ENCODE data around the gene OTUD5. TPM values are rescaled to one million over a fixed set of nuclear protein-coding genes. Genes with fewer than 3 reads are reported as not detected.

OTUD5 gene
- total RNA-seq, 1 experiment from 2014 or later: 37.1 TPM

- H3K27ac ChIP-seq: no peak overlapping the region
- ChIA-PET POLR2A (ENCODE audit: unreplicated experiment) (no interaction called here), CTCF (no interaction called here)
- peaks cover 13% of the 10 kb centered on the region for H3K79me2 ChIP-seq (ENCODE audit: low read depth)
- intact Hi-C loops (cut with micrococcal nuclease; ENCODE audit: unreplicated experiment): no loop called here
- H3K4me3 ChIP-seq: no peak overlapping the region; the same call in 1 of the 2 replicates
- H4K20me1 ChIP-seq (ENCODE audit: insufficient read depth): no peaks in the 10 kb centered on the region
- no peaks in the 10 kb centered on the region for H3K4me1 ChIP-seq (replicated peaks; ENCODE audit: insufficient read depth)
- H3K4me2 ChIP-seq: peak overlapping the region; percentile 72
- no TSS peak for BruUV-seq (replicated peaks)
- TF ChIP-seq CTCF (conservative IDR thresholded peaks at IDR 0.05) (no peak), EZH2 (IDR thresholded peaks at IDR 0.05; ENCODE audit: low read depth) (no peak)
- DNase-seq: no peak
- H3K9me3 ChIP-seq (ENCODE audit: insufficient read depth, low read depth): no peaks in the 10 kb centered on the region
- H3F3A ChIP-seq (ENCODE audit: insufficient read depth, low read depth): no peaks in the 10 kb centered on the region
- no peaks in the 10 kb centered on the region for H3K36me3 ChIP-seq (ENCODE audit: low read depth)
- H2AFZ ChIP-seq: no peak overlapping the region
- no peaks in the 10 kb centered on the region for H3K27me3 ChIP-seq (ENCODE audit: insufficient read depth, low read depth)
- no peaks in the 10 kb centered on the region for H3K9me2 ChIP-seq (ENCODE audit: insufficient read depth)
Measured at GRCh38 chrX:48909703-48910294, 47.6 kb downstream of the OTUD5 start.

- no peaks in the 10 kb centered on the region for H3K9me2 ChIP-seq (ENCODE audit: insufficient read depth)
- no peak overlapping the region for H3K4me2 ChIP-seq
- CTCF ChIA-PET: no interaction called here
- TF ChIP-seq EZH2 (IDR thresholded peaks at IDR 0.05; ENCODE audit: low read depth): no peak
- H4K20me1 ChIP-seq (ENCODE audit: insufficient read depth): no peaks in the 10 kb centered on the region
- no peaks in the 10 kb centered on the region for H3K4me1 ChIP-seq (replicated peaks; ENCODE audit: insufficient read depth)
- peak in 1 of 2 experiments; percentile 59 for DNase-seq
- H3K4me3 ChIP-seq: no peak overlapping the region
- no peak overlapping the region for H2AFZ ChIP-seq
- H3K27ac ChIP-seq: no peak overlapping the region
- H3K36me3 ChIP-seq (ENCODE audit: low read depth): no peaks in the 10 kb centered on the region
- peaks cover 13% of the 10 kb centered on the region for H3K79me2 ChIP-seq (ENCODE audit: low read depth)
- no peaks in the 10 kb centered on the region for H3K9me3 ChIP-seq (ENCODE audit: insufficient read depth, low read depth)
- H3K27me3 ChIP-seq (ENCODE audit: insufficient read depth, low read depth): no peaks in the 10 kb centered on the region
- H3F3A ChIP-seq (ENCODE audit: insufficient read depth, low read depth): no peaks in the 10 kb centered on the region
- BruUV-seq (replicated peaks): no TSS peak
- POLR2A ChIA-PET (ENCODE audit: unreplicated experiment): no interaction called here
- intact Hi-C loops (cut with micrococcal nuclease; ENCODE audit: unreplicated experiment): no loop called here
Measured at GRCh38 chrX:48908600-48908999, 48.8 kb downstream of the OTUD5 start.

- Histone ChIP-seq H3K9me2 (ENCODE audit: insufficient read depth) (no peaks in the 10 kb centered on the region), H3K36me3 (ENCODE audit: low read depth) (no peaks in the 10 kb centered on the region), H3K79me2 (ENCODE audit: low read depth) (peaks cover 3% of the 10 kb centered on the region), H3K4me1 (replicated peaks; ENCODE audit: insufficient read depth) (no peaks in the 10 kb centered on the region), H3K4me2 (no peak overlapping the region), H3K4me3 (no peak overlapping the region), H2AFZ (no peak overlapping the region), H3K27ac (no peak overlapping the region), H3K27me3 (ENCODE audit: insufficient read depth, low read depth) (no peaks in the 10 kb centered on the region), H4K20me1 (ENCODE audit: insufficient read depth) (no peaks in the 10 kb centered on the region), H3K9me3 (ENCODE audit: insufficient read depth, low read depth) (no peaks in the 10 kb centered on the region), H3F3A (ENCODE audit: insufficient read depth, low read depth) (no peaks in the 10 kb centered on the region)
- CTCF ChIA-PET: no interaction called here
- no peak for DNase-seq
- intact Hi-C loops (cut with micrococcal nuclease; ENCODE audit: unreplicated experiment): no loop called here
- no TSS peak for BruUV-seq (replicated peaks)
- POLR2A ChIA-PET (ENCODE audit: unreplicated experiment): no interaction called here
- TF ChIP-seq EZH2 (IDR thresholded peaks at IDR 0.05; ENCODE audit: low read depth) (no peak), CTCF (conservative IDR thresholded peaks at IDR 0.05) (no peak)
Measured at GRCh38 chrX:48905090-48905790, 52.2 kb downstream of the OTUD5 start.
